Kidney (tissue), 14 donors: Measurements from ENCODE around the gene RARG. TPM values are rescaled to one million over a fixed set of nuclear protein-coding genes. Genes with fewer than 3 reads are reported as not detected.
A peak's percentile ranks its signal among the peaks of the same experiment; 100 is the strongest.

ENCODE experiments used
- DNase-seq, 5 donors: peaks; one replicate each; pipeline ENCODE4 v3.0.0-alpha.2; 2013 to 2020
- FAIRE-seq: peaks from 2 replicates; lab custom pipeline; 2012; peaks lifted over from hg19 to GRCh38; lab: Jason Lieb, UNC
- H3K27ac ChIP-seq, 2 donors: one replicate each; pipeline ENCODE4 v1.7.0; 2013; ENCODE audit warnings: low read depth in 2 of 2, low read length in 2 of 2, inconsistent platforms in 1 of 2
- H3K27me3 ChIP-seq: one replicate; pipeline ENCODE4 v1.7.1; 2013; ENCODE audit warnings: low read length, inconsistent platforms; ENCODE audit not compliant: control insufficient read depth, insufficient read depth
- H3K36me3 ChIP-seq, 3 donors: one replicate each; pipeline versions ENCODE4 v1.7.0 to v1.7.1; 2013; ENCODE audit warnings: low read length in 3 of 3, control low read depth in 1 of 3, inconsistent platforms in 1 of 3; ENCODE audit not compliant: insufficient read depth in 3 of 3, control insufficient read depth in 2 of 3
- H3K4me1 ChIP-seq, 3 donors: one replicate each; pipeline versions ENCODE4 v1.7.0 to v1.7.1; 2013; ENCODE audit warnings: low read length in 3 of 3, inconsistent platforms in 1 of 3, low read depth in 1 of 3; ENCODE audit not compliant: control insufficient read depth in 2 of 3, insufficient read depth in 2 of 3
- H3K4me3 ChIP-seq, 3 donors: one replicate each; pipeline versions ENCODE4 v1.7.0 to v1.8.1; 2013; ENCODE audit warnings: low read length in 3 of 3, control low read depth in 1 of 3, inconsistent platforms in 1 of 3
- H3K9ac ChIP-seq, 3 donors: one replicate each; pipeline versions ENCODE4 v1.7.0 to v1.7.1; 2013; ENCODE audit warnings: low read length in 3 of 3, control low read depth in 1 of 3, inconsistent platforms in 1 of 3
- H3K9me3 ChIP-seq, 3 donors: one replicate each; pipeline versions ENCODE4 v1.7.0 to v1.7.1; 2013; ENCODE audit warnings: low read length in 3 of 3, control low read depth in 1 of 3, inconsistent platforms in 1 of 3; ENCODE audit not compliant: control insufficient read depth in 2 of 3, insufficient read depth in 1 of 3
- CTCF ChIP-seq: IDR thresholded peaks from 3 replicates; pipeline ENCODE4 v1.5.1; 2012; ENCODE audit warnings: mild to moderate bottlenecking, moderate library complexity, borderline replicate concordance; ENCODE audit not compliant: insufficient read depth; ENCODE audit errors: extremely low read depth
- intact Hi-C: fragments of 100-400 bp; cut with DNase I; formaldehyde crosslinking; loops from one replicate; pipeline ENCODE4 v1.11.1; 2022
- polyA plus RNA-seq: library from polyadenylated mRNA; stranded (reverse); fragments of 350-450 nt; fragmentation: Illumina TruSeq; extraction: RNeasy Lipid Tissue Mini Kit (QIAGEN cat#74804); gene quantifications from one replicate; pipeline ENCODE4 v1.2.3, GENCODE V29; 2014; ENCODE audit warnings: low read depth, low replicate concordance; ENCODE audit not compliant: insufficient read depth
- total RNA-seq: library from RNA; stranded (reverse); fragmentation: NEBNext Ultra II Directional; extraction: Animal tissue kit (Norgen Biotek cat#: 25700); gene quantifications from one replicate; pipeline ENCODE4 v1.2.1, GENCODE V29; 2021
- donor health status: control.
- donor health status: control.
- donor health status: control.
- donor health status: control.
- donor health status: control.
- donor health status: DM: yes; HTN: yes; CAD: no.
- donor health status: Normal renal cell carcinoma (clear cell type).

RARG gene
- total and polyA plus RNA-seq, 2 donors from 2014 or later, result 13.2 to 34.1 TPM

DNA sequence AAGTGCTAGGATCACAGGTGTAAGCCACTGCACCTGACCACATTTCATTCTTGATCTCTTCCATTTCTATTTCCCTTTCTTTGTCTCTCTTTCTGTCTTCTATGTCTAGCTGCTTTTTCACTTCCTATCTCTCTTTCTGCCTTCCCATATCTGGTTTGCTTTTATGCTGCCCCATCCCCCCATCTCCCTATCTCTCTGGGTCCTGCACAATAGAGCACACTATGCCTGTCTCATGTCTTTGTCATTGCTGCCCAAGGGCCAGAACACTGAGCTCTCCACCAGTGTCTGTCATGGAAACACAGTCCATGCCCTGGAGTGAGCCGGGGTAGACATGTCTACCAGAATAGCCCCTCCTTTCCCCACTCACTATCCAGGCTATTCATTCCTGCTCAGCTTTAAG is 12.3 kb upstream of the RARG start:
- Histone ChIP-seq H3K9me3 (no peaks in the 10 kb centered on the region), H3K9ac (no peak overlapping the region), H3K27me3 (no peaks in the 10 kb centered on the region), H3K36me3 (no peaks in the 10 kb centered on the region), H3K4me1 (no peaks in the 10 kb centered on the region), H3K4me3 (no peak overlapping the region), H3K27ac (no peak overlapping the region)
- intact Hi-C loops, result no loop called here
- DNase-seq, result no peak
- TF ChIP-seq CTCF, result no peak
- no peak for FAIRE-seq

- Histone ChIP-seq H3K9me3 (no peaks in the 10 kb centered on the region), H3K27ac (no peak overlapping the region), H3K27me3 (no peaks in the 10 kb centered on the region), H3K4me3 (no peak overlapping the region), H3K4me1 (no peaks in the 10 kb centered on the region), H3K36me3 (no peaks in the 10 kb centered on the region), H3K9ac (no peak overlapping the region)
- TF ChIP-seq CTCF, result no peak
- FAIRE-seq (no peak), DNase-seq (peak in 1 of 5 donors; percentile 37)
- intact Hi-C loops, result no loop called here
These were observed 9.8 kb upstream of the RARG start for GRCh38 chr12:53241623-53242412.

- Histone ChIP-seq H3K9ac (no peak overlapping the region), H3K27me3 (no peaks in the 10 kb centered on the region), H3K27ac (no peak overlapping the region), H3K9me3 (no peaks in the 10 kb centered on the region), H3K4me3 (no peak overlapping the region), H3K4me1 (no peaks in the 10 kb centered on the region), H3K36me3 (no peaks in the 10 kb centered on the region)
- intact Hi-C loops, result no loop called here
- no peak for FAIRE-seq
- no peak for DNase-seq
- TF ChIP-seq CTCF, result no peak
These were observed 7.7 kb upstream of the RARG start for GRCh38 chr12:53239643-53240258.
